ENCODE results near the gene CD22. TPM values are rescaled to one million over a fixed set of nuclear protein-coding genes. Genes with fewer than 3 reads are reported as not detected.

CD22 gene
- total RNA-seq, 1 experiment from 2014 or later: not detected

DNA sequence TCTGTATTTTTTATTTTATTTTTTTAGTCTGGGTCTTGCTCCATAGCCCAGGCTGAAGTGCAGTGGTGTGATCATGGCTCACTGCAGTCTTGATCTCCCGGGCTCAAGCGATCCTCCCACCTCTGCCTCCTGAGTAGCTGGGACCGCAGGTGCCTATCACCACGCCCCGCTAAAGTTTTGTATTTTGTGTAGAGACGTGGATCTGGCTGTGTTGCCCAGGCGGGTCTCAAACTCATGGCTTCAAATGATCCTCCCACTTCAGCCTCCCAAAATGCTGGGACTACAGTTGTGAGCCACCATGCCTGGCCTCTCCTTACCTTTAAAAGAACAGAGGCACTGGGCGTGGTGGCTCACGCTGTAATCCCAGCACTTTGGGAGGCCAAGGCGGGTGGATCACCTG lies 41.3 kb upstream of the CD22 start:
- peaks cover 6% of the 10 kb centered on the region for H3K23me2 ChIP-seq (ENCODE audit: insufficient read length, low read depth, low read length, poor library complexity, severe bottlenecking)
- H3K27ac ChIP-seq (ENCODE audit: insufficient read length, low read depth, low read length): no peak overlapping the region
- no peak overlapping the region for H3K23ac ChIP-seq (ENCODE audit: insufficient read length, low read depth, low read length)
- no peaks in the 10 kb centered on the region for H3K36me3 Mint-ChIP-seq (ENCODE audit: insufficient read depth in 1 of 3, low read depth in 3 of 3)
- no peak overlapping the region for H3K56ac ChIP-seq (ENCODE audit: insufficient read length, low read depth, low read length)
- H3K4me1 Mint-ChIP-seq: peaks cover 18 to 28% of the 10 kb centered on the region in 2 experiments
- H2BK15ac ChIP-seq (ENCODE audit: low read depth, low read length): no peak overlapping the region
- H3K79me1 ChIP-seq (ENCODE audit: insufficient read depth, low read depth, low read length, poor library complexity, severe bottlenecking): no peaks in the 10 kb centered on the region
- no peak overlapping the region for H3K27ac Mint-ChIP-seq
- no peak overlapping the region for H3K4me2 ChIP-seq (ENCODE audit: insufficient read depth, insufficient read length, low read length)
- no peak overlapping the region for H2BK20ac ChIP-seq (ENCODE audit: low read depth, low read length, poor library complexity, severe bottlenecking)
- peaks cover 16% of the 10 kb centered on the region for H3K27me3 Mint-ChIP-seq (ENCODE audit: low read depth)
- no peaks in the 10 kb centered on the region for H4K20me1 ChIP-seq (ENCODE audit: control insufficient read depth, insufficient read depth, insufficient read length)
- no peaks in the 10 kb centered on the region for H3K79me2 ChIP-seq (ENCODE audit: insufficient read depth, low read length)
- H2BK120ac ChIP-seq (ENCODE audit: low read depth, low read length, poor library complexity, severe bottlenecking): no peak overlapping the region
- H3K4me1 ChIP-seq (ENCODE audit: insufficient read depth, low read length): no peaks in the 10 kb centered on the region; the same call in 1 of the 2 replicates
- no peak overlapping the region for H3K4ac ChIP-seq (ENCODE audit: low read depth, low read length)
- no peak overlapping the region for H4K5ac ChIP-seq (ENCODE audit: insufficient read length, low read depth, low read length)
- TF ChIP-seq, protein P1, sequence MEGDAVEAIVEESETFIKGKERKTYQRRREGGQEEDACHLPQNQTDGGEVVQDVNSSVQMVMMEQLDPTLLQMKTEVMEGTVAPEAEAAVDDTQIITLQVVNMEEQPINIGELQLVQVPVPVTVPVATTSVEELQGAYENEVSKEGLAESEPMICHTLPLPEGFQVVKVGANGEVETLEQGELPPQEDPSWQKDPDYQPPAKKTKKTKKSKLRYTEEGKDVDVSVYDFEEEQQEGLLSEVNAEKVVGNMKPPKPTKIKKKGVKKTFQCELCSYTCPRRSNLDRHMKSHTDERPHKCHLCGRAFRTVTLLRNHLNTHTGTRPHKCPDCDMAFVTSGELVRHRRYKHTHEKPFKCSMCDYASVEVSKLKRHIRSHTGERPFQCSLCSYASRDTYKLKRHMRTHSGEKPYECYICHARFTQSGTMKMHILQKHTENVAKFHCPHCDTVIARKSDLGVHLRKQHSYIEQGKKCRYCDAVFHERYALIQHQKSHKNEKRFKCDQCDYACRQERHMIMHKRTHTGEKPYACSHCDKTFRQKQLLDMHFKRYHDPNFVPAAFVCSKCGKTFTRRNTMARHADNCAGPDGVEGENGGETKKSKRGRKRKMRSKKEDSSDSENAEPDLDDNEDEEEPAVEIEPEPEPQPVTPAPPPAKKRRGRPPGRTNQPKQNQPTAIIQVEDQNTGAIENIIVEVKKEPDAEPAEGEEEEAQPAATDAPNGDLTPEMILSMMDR (conservative IDR thresholded peaks at IDR 0.05): no peak
- H3T11ph ChIP-seq (ENCODE audit: low read length): no peak overlapping the region
- no peak overlapping the region for H2BK12ac ChIP-seq (ENCODE audit: insufficient read length, low read depth, low read length)
- H3K9me3 Mint-ChIP-seq: no peaks in the 10 kb centered on the region
- H3K27me3 ChIP-seq (ENCODE audit: insufficient read depth, low read length): no peaks in the 10 kb centered on the region
- H2AFZ ChIP-seq (ENCODE audit: low read length): no peak overlapping the region
- no peak for DNase-seq
- no peak overlapping the region for H3K4me3 Mint-ChIP-seq
- no peak overlapping the region for H4K8ac ChIP-seq (replicated peaks; ENCODE audit: insufficient read length, low read depth, low read length)
- WGBS (ENCODE audit: extremely low coverage, insufficient read length, low lambda C conversion rate): no CpG with 5 or more reads among the region's 10 CpGs
- H3K18ac ChIP-seq (ENCODE audit: insufficient read length, low read depth, low read length): no peak overlapping the region
- H2BK5ac ChIP-seq (ENCODE audit: insufficient read length, low read length): no peak overlapping the region
- H3K9ac ChIP-seq (ENCODE audit: extremely low read depth, insufficient read length, low read length): no peak overlapping the region
- no peak overlapping the region for H4K91ac ChIP-seq (ENCODE audit: insufficient read length, low read depth, low read length)
- H3K14ac ChIP-seq (ENCODE audit: insufficient read depth, low read length): no peak overlapping the region
- H3K9me3 ChIP-seq (ENCODE audit: control insufficient read depth, low read depth, low read length): no peaks in the 10 kb centered on the region
- no peak overlapping the region for H2AK5ac ChIP-seq (ENCODE audit: insufficient read length, low read length)

Measured in H9 (cell line).